OCI-LY7 (cell line): ENCODE measurements around the gene SFSWAP. TPM values are rescaled to one million over a fixed set of nuclear protein-coding genes. Genes with fewer than 3 reads are reported as not detected.

Experiments used
- BruUV-seq: library from RNA; stranded (reverse); fragments of 400-500 nt; replicated peaks from 2 replicates; lab custom pipeline; 2021; lab: Mats Ljungman, UMichigan
- CTCF ChIA-PET: fragments of 300-600 bp; sonication (Branson Sonifier 250); formaldehyde crosslinking; loops from one replicate; lab custom pipeline; 2022; ENCODE audit warnings: antibody characterized with exemption; ENCODE audit not compliant: unreplicated experiment; lab: Charles Lee
- POLR2A ChIA-PET: fragments of 300-600 bp; sonication (Branson Sonifier 250); formaldehyde crosslinking; loops from one replicate; lab custom pipeline; 2022; ENCODE audit warnings: antibody characterized with exemption; lab: Charles Lee
- DNase-seq: peaks from one replicate; pipeline ENCODE4 v3.0.0-alpha.2; 2015; ENCODE audit warnings: low spot score
- H2AFZ ChIP-seq: fragments of 200-600 bp; sonication (generic), shearing (Covaris generic); 2 replicates; pipeline ENCODE4 v1.6.1; 2014; ENCODE audit warnings: mild to moderate bottlenecking, antibody characterized with exemption, low read length, moderate library complexity
- H3K27ac ChIP-seq: fragments of 200-600 bp; sonication (generic); 2 replicates; pipeline ENCODE4 v1.5.1; 2014; ENCODE audit warnings: mixed run types, low read depth, mild to moderate bottlenecking, moderate library complexity, low read length, inconsistent platforms; ENCODE audit not compliant: poor library complexity, severe bottlenecking
- H3K36me3 ChIP-seq: fragments of 200-600 bp; sonication (generic); 2 replicates; pipeline ENCODE4 v1.6.1; 2014; ENCODE audit warnings: mild to moderate bottlenecking, antibody characterized with exemption, low read length, moderate library complexity, mixed read lengths; ENCODE audit not compliant: insufficient read depth
- H3K4me1 ChIP-seq: fragments of 200-600 bp; sonication (generic); 2 replicates; pipeline ENCODE4 v1.5.1; 2014; ENCODE audit warnings: mild to moderate bottlenecking, low read length; ENCODE audit not compliant: insufficient read depth, poor library complexity, severe bottlenecking
- H3K4me2 ChIP-seq: fragments of 200-600 bp; sonication (generic); 2 replicates; pipeline ENCODE4 v1.6.1; 2014; ENCODE audit warnings: mild to moderate bottlenecking, low read length
- H3K4me3 ChIP-seq: fragments of 200-600 bp; sonication (generic); 2 replicates; pipeline ENCODE4 v1.5.1; 2014; ENCODE audit warnings: mild to moderate bottlenecking, low read depth, low read length; ENCODE audit not compliant: poor library complexity, severe bottlenecking
- H3K79me2 ChIP-seq: fragments of 200-600 bp; sonication (generic); 2 replicates; pipeline ENCODE4 v1.6.1; 2016; ENCODE audit warnings: low read depth, mild to moderate bottlenecking, low read length, moderate library complexity, mixed read lengths; ENCODE audit not compliant: insufficient read depth
- H3K9me2 ChIP-seq: fragments of 200-600 bp; sonication (generic); 2 replicates; pipeline ENCODE4 v1.6.1; 2016; ENCODE audit warnings: mild to moderate bottlenecking, low read length, mixed read lengths; ENCODE audit not compliant: insufficient read depth
- H3K9me3 ChIP-seq: fragments of 200-600 bp; sonication (generic); 2 replicates; pipeline ENCODE4 v1.6.1; 2014; ENCODE audit warnings: mild to moderate bottlenecking, mixed run types, low read length, mixed read lengths
- H4K20me1 ChIP-seq: fragments of 200-600 bp; sonication (generic); 2 replicates; pipeline ENCODE4 v1.6.1; 2014; ENCODE audit warnings: mild to moderate bottlenecking, antibody characterized with exemption, low read length, moderate library complexity, mixed read lengths; ENCODE audit not compliant: insufficient read depth
- CTCF ChIP-seq: fragments of 200-600 bp; sonication (generic); conservative IDR thresholded peaks from 2 replicates; pipeline ENCODE4 v1.5.1; 2014; ENCODE audit warnings: mild to moderate bottlenecking, antibody characterized with exemption, low read length, moderate library complexity, mixed read lengths
- EZH2phosphoT487 ChIP-seq: fragments of 200-600 bp; sonication (generic); IDR thresholded peaks from 2 replicates; pipeline ENCODE4 v1.6.1; 2018; ENCODE audit warnings: low read depth, borderline replicate concordance, mild to moderate bottlenecking, mixed run types, antibody characterized with exemption, low read length, moderate library complexity, mixed read lengths
- intact Hi-C: fragments of 100-400 bp; cut with micrococcal nuclease; formaldehyde crosslinking; loops from one replicate; pipeline ENCODE4 v1.10.0; 2022; ENCODE audit not compliant: unreplicated experiment
- total RNA-seq, 2 experiments: library from RNA; depleted of rRNA in 1 of 2; stranded (reverse); fragments of >200 nt in 1 of 2; shearing (Covaris generic) in 1 of 2; gene quantifications; 2 replicates each; pipeline ENCODE4 v1.2.3, GENCODE V29; 2014 to 2022

SFSWAP gene
- total RNA-seq, 2 experiments from 2014 or later, result 54.0 to 87.1 TPM

GRCh38 chr12:131709226-131709625 lies 1.7 kb upstream of the SFSWAP start:
- no TSS peak for BruUV-seq
- H3K4me3 ChIP-seq, result no peak overlapping the region
- H3K4me1 ChIP-seq, result peaks cover 22% of the 10 kb centered on the region
- H3K79me2 ChIP-seq, result peaks cover 34% of the 10 kb centered on the region
- peaks cover 12% of the 10 kb centered on the region for H3K36me3 ChIP-seq
- H4K20me1 ChIP-seq, result peaks cover 21% of the 10 kb centered on the region
- H3K4me2 ChIP-seq, result no peak overlapping the region
- peaks cover 10% of the 10 kb centered on the region; the same call in 1 of the 2 replicates for H3K9me3 ChIP-seq
- intact Hi-C loops, result no loop called here
- DNase-seq, result no peak
- no peak overlapping the region for H2AFZ ChIP-seq
- H3K9me2 ChIP-seq, result no peaks in the 10 kb centered on the region
- ChIA-PET POLR2A (no interaction called here), CTCF (no interaction called here)
- no peak for TF ChIP-seq EZH2phosphoT487
- TF ChIP-seq CTCF, result no peak
- no peak overlapping the region for H3K27ac ChIP-seq

GRCh38 chr12:131711551-131712205 lies 788 bp downstream of the SFSWAP start:
- peaks cover 22% of the 10 kb centered on the region for H3K4me1 ChIP-seq
- TF ChIP-seq CTCF (no peak), EZH2phosphoT487 (no peak)
- H3K9me2 ChIP-seq, result no peaks in the 10 kb centered on the region
- H3K4me2 ChIP-seq, result peak overlapping the region; percentile 77
- peaks cover 36% of the 10 kb centered on the region for H3K79me2 ChIP-seq
- H3K27ac ChIP-seq, result peak overlapping the region; percentile 61
- no peak overlapping the region for H2AFZ ChIP-seq
- H4K20me1 ChIP-seq, result peaks cover 21% of the 10 kb centered on the region
- no peak for DNase-seq
- intact Hi-C loops, result no loop called here
- H3K36me3 ChIP-seq, result peaks cover 36% of the 10 kb centered on the region
- peak overlapping the region; percentile 98 for H3K4me3 ChIP-seq
- CTCF ChIA-PET, result no interaction called here
- BruUV-seq, result no TSS peak
- POLR2A ChIA-PET, result interaction anchor here (0.7 to 0.8 kb wide), 2 partner anchors 20 to 841 kb away, joined by 3 read pairs; no protein-coding TSS in a partner anchor
- peaks cover 10% of the 10 kb centered on the region; the same call in 1 of the 2 replicates for H3K9me3 ChIP-seq

GRCh38 chr12:131713349-131713748 lies 2.5 kb downstream of the SFSWAP start:
- CTCF ChIA-PET, result no interaction called here
- no peak overlapping the region for H3K27ac ChIP-seq
- intact Hi-C loops, result no loop called here
- peaks cover 21% of the 10 kb centered on the region for H4K20me1 ChIP-seq
- no peak overlapping the region for H3K4me3 ChIP-seq
- TF ChIP-seq EZH2phosphoT487, result no peak
- TF ChIP-seq CTCF, result 0 out of 2 replicates have a peak, but pooled peaks have one; percentile 25
- no peaks in the 10 kb centered on the region for H3K9me2 ChIP-seq
- H3K9me3 ChIP-seq, result peaks cover 10% of the 10 kb centered on the region; the same call in 1 of the 2 replicates
- POLR2A ChIA-PET, result no interaction called here
- DNase-seq, result no peak
- no peak overlapping the region for H2AFZ ChIP-seq
- peaks cover 53% of the 10 kb centered on the region for H3K36me3 ChIP-seq
- peaks cover 22% of the 10 kb centered on the region for H3K4me1 ChIP-seq
- no TSS peak for BruUV-seq
- H3K4me2 ChIP-seq, result peak overlapping the region; percentile 77
- peaks cover 41% of the 10 kb centered on the region for H3K79me2 ChIP-seq
